GM19395 (cell line): ENCODE results near the gene PTH1R.

Source experiments
- ATAC-seq: cut with Tn5 transposase; IDR thresholded peaks from one replicate; pipeline ENCODE4 v1.9.1; 2021; ENCODE audit warnings: mild to moderate bottlenecking, moderate library complexity; ENCODE audit not compliant: unreplicated experiment

Gene PTH1R

GRCh38 chr3:46877406-46878125 is at the start of gene PTH1R:
Gene PTH1R, plus strand, starts transcription at chr3:46877721. Its CDS starts 5,839 bp downstream, at chr3:46883560.
- ATAC-seq, result no peak

- ATAC-seq, result peak; percentile 93
These were observed 47.8 kb upstream of the PTH1R start for GRCh38 chr3:46829699-46830208.

- no peak for ATAC-seq
These were observed 46.7 kb upstream of the PTH1R start for GRCh38 chr3:46830801-46831200.

DNA sequence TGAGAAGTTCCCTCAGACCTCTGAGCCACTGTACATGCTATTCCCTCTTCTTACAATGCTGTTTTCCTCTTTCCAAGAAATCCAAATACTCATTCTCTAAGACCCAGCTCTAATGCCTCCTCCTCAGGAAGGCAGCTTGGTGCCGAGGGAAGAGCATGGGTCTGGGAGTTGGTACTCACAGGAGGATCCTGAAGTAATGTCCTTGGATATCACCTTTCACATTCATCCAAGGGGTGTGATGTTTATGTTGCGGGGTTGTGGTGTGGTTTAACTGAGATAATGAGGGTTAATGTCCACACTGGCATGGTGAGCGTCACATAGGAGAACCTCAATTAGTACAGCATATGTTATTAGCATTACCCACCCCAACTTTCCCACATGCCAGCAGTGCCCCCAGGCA is 46.2 kb upstream of the PTH1R start:
- no peak for ATAC-seq

- ATAC-seq, result no peak
These were observed 45.7 kb upstream of the PTH1R start for GRCh38 chr3:46831841-46832240.

GRCh38 chr3:46833346-46834300 is 43.9 kb upstream of the PTH1R start:
- ATAC-seq, result no peak

DNA sequence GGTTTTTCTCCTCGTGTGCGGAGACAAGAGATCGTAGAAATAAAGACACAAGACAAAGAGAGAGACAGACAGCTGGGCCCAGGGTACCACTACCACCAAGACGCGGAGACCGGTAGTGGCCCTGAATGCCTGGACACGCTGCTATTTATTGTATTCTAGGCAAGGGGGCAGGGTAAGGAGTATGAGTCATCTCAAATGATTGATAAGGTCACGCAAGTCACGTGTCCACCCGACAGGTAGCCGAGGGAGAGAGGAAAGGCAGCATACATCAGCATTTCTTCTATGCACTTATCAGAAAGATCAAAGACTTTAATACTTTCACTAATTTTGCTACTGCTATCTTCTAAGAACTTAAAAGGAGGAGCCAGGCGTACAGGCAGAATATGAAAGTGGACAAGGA is 42.5 kb upstream of the PTH1R start:
- no peak for ATAC-seq

DNA sequence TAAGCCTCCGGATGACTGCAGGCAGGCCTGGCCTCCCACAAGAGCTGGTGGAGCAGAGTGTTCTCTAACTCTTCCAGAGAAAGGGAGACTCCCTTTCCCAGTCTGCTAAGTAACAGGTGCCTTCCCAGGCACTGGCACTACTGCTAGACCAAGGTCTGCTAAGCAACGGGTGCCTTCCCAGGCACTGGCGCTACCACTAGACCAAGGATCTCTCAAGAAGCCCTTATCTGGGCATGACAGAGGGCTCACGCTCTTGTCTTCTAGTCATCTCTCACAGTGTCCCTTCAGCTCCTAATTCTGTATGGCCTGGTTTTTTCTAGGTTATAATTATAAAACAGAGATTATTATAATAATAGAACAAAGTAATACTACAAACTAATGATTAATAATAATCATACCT is 42.0 kb upstream of the PTH1R start:
- no peak for ATAC-seq

DNA sequence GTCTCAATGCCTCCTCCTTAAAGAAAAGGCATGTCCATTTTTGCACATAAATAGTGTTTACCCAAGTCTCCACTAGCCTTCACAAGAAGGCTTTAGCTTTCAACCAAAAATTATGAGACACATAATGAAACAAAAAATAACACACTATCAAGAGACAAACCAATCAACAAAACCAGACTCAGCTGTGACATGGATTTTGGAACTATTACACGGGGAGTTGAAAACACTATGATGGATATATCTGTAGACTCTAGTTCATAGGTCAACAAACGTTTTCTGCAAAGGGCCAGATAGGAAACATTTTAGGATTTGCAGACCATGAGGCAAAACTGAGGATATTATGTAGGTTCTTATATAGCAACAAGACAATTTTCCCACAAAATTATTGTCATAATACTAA is 39.2 kb upstream of the PTH1R start:
- no peak for ATAC-seq

DNA sequence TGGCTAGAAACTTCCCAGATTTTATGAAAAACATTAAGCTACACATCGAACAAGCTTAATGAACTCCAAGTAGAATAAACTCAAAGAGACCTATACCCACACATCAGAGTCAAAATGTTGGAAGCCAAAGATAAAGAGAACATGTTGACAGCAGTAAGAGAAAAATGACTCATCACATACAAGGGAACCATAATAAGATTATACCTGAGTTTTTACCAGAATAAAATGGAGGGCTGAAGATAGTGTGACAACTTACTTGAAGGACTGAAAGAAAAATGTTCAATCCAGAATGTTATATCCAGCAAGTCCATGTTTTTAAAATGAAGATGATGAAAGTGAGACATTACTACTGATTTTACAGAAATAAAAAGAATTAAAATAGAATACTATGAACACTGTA is 37.0 kb upstream of the PTH1R start:
- ATAC-seq, result no peak

DNA sequence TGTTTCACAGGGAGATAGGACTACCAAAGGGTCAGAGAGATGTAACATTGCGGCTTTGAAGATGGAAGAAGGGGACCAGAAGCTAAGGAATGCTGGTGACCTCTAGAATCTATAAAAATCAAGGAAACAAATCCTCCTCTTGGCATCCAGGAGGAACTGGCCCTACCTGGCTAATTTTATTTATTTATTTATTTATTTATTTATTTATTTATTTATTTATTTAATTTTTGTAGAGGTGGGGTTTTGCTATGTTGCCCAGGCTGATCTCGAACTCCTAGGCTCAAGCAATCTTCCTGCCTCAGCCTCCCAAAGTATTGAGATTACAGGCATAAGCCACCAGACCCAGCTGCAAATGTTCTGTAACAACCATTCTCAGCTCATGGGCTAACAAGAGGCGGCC is 34.0 kb upstream of the PTH1R start:
- no peak for ATAC-seq

GRCh38 chr3:46844397-46844796 is 33.1 kb upstream of the PTH1R start:
- no peak for ATAC-seq

DNA sequence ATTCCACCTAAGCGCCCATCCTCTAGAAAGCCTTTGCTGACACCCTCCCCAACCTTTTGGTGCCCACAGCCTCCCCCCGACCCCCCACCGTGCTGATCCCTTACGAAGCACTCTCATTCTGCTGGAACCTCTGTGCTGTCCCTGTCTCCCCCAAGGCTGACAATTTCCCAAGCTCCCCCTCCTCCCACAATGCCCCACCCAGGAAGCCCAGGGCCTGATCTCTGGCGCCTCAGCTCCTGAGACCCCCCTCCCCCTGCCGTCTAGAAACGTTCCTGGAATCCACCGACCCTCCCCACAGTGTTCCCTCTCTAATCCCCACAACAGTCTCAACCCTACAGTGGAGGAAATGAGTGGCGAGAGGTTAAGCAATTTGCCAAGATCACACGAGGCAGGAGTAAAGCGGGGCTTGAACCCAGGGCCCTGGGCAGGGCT is 32.6 kb upstream of the PTH1R start:
- no peak for ATAC-seq

DNA sequence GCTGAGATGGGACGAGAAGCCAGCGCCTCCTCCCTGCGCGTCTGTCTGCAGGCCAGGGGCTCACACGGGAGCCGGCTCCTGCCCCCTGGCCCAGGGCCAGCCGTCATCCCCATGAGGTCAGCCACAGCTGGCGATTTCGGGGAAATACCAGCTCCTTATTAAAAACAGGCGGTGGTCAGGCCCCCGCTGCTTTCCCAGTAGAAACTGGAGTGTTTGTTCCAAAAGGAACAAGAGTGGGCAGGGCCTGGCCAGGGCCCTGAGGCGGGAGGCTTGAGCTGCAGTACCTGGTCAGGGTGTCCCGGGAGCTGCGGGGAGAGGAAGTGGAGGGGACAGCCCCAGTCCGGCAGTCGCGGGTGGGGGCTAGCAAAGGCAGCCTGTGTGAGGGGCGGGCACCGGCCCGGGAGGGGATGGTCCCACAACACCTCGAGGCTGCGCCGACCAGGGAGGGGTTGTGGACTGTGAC is 32.1 kb upstream of the PTH1R start:
- peak; percentile 52 for ATAC-seq

DNA sequence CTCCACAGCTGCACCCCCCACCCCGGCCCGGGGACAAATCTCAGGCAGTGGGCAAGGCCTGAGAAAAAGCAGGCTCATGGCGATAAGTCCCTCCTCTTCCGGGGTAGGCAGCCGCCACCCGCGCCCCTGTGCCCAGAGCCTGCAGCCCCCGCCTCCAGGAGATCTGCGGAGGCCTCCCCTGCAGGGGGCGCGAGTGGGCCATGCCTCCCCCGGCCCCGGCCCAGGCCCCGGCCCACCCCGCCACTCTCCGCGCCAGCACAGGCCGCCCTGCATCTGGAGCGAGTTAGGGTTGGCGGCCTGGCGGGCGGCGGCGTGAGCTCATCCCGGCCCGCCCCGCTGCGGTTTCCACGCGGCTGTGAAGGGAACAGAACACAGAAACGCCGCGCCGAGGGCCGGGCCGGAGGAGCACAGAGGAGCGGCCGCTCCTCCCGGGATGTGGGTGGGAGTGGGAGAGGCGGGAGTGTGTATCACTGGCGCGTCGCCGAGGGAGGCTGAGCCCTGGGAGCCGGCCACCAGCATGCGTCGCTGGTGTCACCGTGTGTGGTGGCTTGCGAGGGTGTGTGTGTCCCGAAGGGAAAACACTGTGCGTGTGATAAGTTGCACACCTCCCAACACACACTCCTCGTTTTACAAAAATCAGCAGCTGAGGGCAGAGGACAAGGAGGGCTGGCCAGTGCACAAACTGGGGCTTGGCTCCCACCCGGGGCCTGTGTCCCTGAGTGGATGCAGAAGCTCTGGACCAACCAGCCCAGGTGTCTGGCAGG is 31.5 kb upstream of the PTH1R start:
- ATAC-seq, result peak; percentile 65

- ATAC-seq, result no peak
These were observed 30.6 kb upstream of the PTH1R start for GRCh38 chr3:46846624-46847542.

DNA sequence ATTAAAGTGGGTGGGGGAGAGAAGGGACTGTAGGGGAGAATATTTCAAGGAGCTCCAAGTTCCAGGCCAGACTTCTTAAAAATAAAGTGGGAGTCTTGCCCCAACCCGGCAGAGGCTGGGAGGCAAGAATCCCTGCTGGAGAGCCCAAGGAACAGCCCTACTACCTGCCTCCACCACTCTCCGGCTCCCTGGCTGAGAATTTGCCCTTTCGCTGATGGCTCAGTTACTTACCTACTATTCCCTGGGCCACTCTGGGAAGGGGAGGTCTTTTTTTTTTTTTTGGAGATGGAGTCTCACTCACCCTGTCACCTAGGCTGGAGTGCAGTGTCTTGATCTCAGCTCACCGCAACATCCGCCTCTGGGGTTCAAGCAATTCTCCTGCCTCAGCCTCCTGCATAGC is 29.8 kb upstream of the PTH1R start:
- ATAC-seq, result no peak

GRCh38 chr3:46848271-46849044 is 29.1 kb upstream of the PTH1R start:
- no peak for ATAC-seq

- ATAC-seq, result no peak
These were observed 28.4 kb upstream of the PTH1R start for GRCh38 chr3:46849045-46849631.
